ENCODE data around the gene RALY. TPM values are rescaled to one million over a fixed set of nuclear protein-coding genes. Genes with fewer than 3 reads are reported as not detected.

Gene RALY
- total RNA-seq, 1 experiment from 2014 or later, result 185 TPM

DNA sequence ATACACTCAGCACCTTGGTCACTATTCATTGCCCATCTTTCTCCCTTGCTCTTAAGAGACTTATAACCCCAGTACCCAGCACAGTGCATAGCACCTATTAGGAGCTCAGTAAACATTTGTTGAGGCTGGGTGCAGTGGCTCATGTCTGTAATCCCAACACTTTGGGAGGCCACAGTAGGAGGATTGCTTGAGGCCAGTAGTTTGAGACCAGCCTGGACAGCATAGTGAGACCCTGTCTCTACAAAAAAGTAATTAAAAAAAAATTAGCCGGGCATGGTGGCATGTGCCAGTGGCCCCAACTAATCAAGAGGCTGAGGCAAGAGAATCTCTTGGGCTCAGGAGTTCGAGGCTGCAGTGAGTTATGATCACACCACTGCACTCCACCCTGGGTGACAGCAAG is 126.5 kb downstream of the RALY start:
- DNase-seq (ENCODE audit: low spot score), result no peak
- intact Hi-C loops (cut with micrococcal nuclease; ENCODE audit: unreplicated experiment), result loop anchor here (10.0 kb wide), 1 partner anchor 325 kb away; no protein-coding TSS in a partner anchor
- Histone ChIP-seq H3K27ac (ENCODE audit: low read depth, low read length, poor library complexity, severe bottlenecking) (no peak overlapping the region), H3K4me3 (ENCODE audit: low read depth, low read length, poor library complexity, severe bottlenecking) (no peak overlapping the region), H3K27me3 (replicated peaks; ENCODE audit: insufficient read depth, low read depth, low read length, poor library complexity) (no peaks in the 10 kb centered on the region), H3K4me1 (ENCODE audit: insufficient read depth, low read length, poor library complexity, severe bottlenecking) (no peaks in the 10 kb centered on the region), H3K9me3 (ENCODE audit: low read depth, low read length, poor library complexity, severe bottlenecking) (no peaks in the 10 kb centered on the region), H3K36me3 (ENCODE audit: insufficient read depth, low read length, poor library complexity, severe bottlenecking) (no peaks in the 10 kb centered on the region)
- no TSS peak for BruUV-seq (replicated peaks)
- CTCF ChIA-PET, result no interaction called here
- TF ChIP-seq EZH2 (IDR thresholded peaks at IDR 0.05; ENCODE audit: borderline replicate concordance, low read depth, low read length, poor library complexity, severe bottlenecking), result no peak
- TF ChIP-seq, protein P1, sequence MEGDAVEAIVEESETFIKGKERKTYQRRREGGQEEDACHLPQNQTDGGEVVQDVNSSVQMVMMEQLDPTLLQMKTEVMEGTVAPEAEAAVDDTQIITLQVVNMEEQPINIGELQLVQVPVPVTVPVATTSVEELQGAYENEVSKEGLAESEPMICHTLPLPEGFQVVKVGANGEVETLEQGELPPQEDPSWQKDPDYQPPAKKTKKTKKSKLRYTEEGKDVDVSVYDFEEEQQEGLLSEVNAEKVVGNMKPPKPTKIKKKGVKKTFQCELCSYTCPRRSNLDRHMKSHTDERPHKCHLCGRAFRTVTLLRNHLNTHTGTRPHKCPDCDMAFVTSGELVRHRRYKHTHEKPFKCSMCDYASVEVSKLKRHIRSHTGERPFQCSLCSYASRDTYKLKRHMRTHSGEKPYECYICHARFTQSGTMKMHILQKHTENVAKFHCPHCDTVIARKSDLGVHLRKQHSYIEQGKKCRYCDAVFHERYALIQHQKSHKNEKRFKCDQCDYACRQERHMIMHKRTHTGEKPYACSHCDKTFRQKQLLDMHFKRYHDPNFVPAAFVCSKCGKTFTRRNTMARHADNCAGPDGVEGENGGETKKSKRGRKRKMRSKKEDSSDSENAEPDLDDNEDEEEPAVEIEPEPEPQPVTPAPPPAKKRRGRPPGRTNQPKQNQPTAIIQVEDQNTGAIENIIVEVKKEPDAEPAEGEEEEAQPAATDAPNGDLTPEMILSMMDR (conservative IDR thresholded peaks at IDR 0.05; ENCODE audit: low read depth, low read length), result no peak
- POLR2A ChIA-PET (ENCODE audit: low non-redundant PET), result no interaction called here

DNA sequence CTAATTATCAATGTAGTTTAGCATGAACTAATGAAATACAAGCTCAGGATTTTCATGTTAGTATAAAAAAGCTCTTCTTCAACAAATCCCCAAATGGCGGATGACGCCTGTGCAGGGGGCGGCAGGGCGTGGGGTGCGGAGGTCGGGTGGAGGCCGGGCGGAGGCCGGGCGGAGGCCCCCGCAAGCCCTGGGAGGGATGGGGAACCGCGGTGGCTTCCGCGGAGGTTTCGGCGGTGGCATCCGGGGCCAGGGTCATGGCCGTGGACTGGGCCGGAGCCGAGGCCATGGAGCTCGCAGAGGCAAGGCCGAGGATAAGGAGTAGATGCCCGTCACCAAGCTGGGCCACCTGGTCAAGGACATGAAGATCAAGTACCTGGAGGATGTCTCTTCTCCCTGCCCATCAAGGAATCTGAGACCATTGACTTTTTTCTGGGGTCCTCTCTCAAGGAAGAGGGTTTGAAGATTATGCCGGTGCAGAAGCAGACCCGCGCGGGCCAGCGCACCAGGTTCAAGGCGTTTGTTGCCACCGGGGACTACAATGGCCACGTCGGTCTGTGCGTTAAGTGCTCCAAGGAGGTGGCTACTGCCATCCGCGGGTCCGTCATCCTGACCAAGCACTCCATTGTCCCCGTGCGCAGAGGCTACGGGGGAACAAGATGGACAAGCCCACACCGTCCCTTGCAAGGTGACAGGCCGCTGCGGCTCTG is 128.7 kb downstream of the RALY start:
- Histone ChIP-seq H3K27ac (ENCODE audit: low read depth, low read length, poor library complexity, severe bottlenecking) (no peak overlapping the region), H3K27me3 (replicated peaks; ENCODE audit: insufficient read depth, low read depth, low read length, poor library complexity) (no peaks in the 10 kb centered on the region), H3K9me3 (ENCODE audit: low read depth, low read length, poor library complexity, severe bottlenecking) (no peaks in the 10 kb centered on the region), H3K4me1 (ENCODE audit: insufficient read depth, low read length, poor library complexity, severe bottlenecking) (no peaks in the 10 kb centered on the region), H3K36me3 (ENCODE audit: insufficient read depth, low read length, poor library complexity, severe bottlenecking) (no peaks in the 10 kb centered on the region), H3K4me3 (ENCODE audit: low read depth, low read length, poor library complexity, severe bottlenecking) (no peak overlapping the region)
- DNase-seq (ENCODE audit: low spot score), result no peak
- TF ChIP-seq, protein P1 (conservative IDR thresholded peaks at IDR 0.05; ENCODE audit: low read depth, low read length), result no peak
- TF ChIP-seq EZH2 (IDR thresholded peaks at IDR 0.05; ENCODE audit: borderline replicate concordance, low read depth, low read length, poor library complexity, severe bottlenecking), result no peak
- no TSS peak for BruUV-seq (replicated peaks)
- intact Hi-C loops (cut with micrococcal nuclease; ENCODE audit: unreplicated experiment), result loop anchor here (10.0 kb wide), 1 partner anchor 328 kb away; no protein-coding TSS in a partner anchor
- ChIA-PET POLR2A (ENCODE audit: low non-redundant PET) (no interaction called here), CTCF (no interaction called here)

DNA sequence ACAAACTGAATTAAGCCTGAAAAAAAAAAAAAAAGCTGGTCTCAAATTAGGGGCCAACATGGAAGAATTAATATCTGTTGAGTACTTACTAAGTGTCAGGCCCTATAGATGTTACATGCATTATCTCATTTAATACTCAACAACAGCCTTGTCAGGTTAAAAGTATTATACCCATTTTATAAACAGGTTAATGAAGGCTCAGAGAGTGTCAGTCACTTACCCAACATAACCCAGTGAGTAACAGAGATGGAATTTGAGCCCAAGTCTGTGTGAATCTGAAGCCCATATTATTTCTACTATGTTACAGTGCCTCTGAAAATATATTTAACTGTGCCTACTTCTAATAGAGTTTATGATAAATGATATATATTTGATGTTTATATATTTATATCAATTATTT is 129.6 kb downstream of the RALY start:
- H3K4me1 ChIP-seq (ENCODE audit: insufficient read depth, low read length, poor library complexity, severe bottlenecking), result no peaks in the 10 kb centered on the region
- H3K9me3 ChIP-seq (ENCODE audit: low read depth, low read length, poor library complexity, severe bottlenecking), result no peaks in the 10 kb centered on the region
- ChIA-PET CTCF (interaction anchor here (0.6 kb wide), 1 partner anchor 519 kb away, joined by 4 read pairs; no protein-coding TSS in a partner anchor), POLR2A (ENCODE audit: low non-redundant PET) (no interaction called here)
- H3K4me3 ChIP-seq (ENCODE audit: low read depth, low read length, poor library complexity, severe bottlenecking), result no peak overlapping the region
- H3K27ac ChIP-seq (ENCODE audit: low read depth, low read length, poor library complexity, severe bottlenecking), result no peak overlapping the region
- H3K27me3 ChIP-seq (replicated peaks; ENCODE audit: insufficient read depth, low read depth, low read length, poor library complexity), result no peaks in the 10 kb centered on the region
- intact Hi-C loops (cut with micrococcal nuclease; ENCODE audit: unreplicated experiment), result loop anchor here (10.0 kb wide), 1 partner anchor 329 kb away; no protein-coding TSS in a partner anchor
- BruUV-seq (replicated peaks), result no TSS peak
- H3K36me3 ChIP-seq (ENCODE audit: insufficient read depth, low read length, poor library complexity, severe bottlenecking), result no peaks in the 10 kb centered on the region
- DNase-seq (ENCODE audit: low spot score), result no peak
- no peak for TF ChIP-seq EZH2 (IDR thresholded peaks at IDR 0.05; ENCODE audit: borderline replicate concordance, low read depth, low read length, poor library complexity, severe bottlenecking)
- TF ChIP-seq, protein P1 (conservative IDR thresholded peaks at IDR 0.05; ENCODE audit: low read depth, low read length), result no peak
